ENCODE measurements around the gene ISLR.

The ISLR gene

DNA sequence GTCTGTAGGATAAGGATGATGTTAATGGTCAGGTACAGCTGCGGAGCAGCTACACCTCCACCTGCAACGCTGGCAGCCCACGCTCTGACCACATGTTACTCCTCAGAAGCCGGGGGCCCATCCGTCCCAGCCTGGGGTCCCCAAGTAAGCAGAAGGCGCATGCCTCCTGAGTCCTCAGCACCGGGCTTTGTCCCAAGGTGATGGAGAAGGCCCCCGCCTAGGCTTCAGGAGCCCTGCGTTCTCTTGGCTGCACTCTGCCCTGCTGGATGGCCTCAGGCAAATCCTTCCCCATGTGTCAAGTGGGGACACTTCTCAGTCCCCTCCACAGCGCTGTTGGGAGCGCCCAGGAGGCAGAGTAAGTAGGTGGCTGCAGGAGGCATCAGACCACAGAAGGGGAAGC is 14.7 kb downstream of the ISLR start:
- DNase-seq (ENCODE audit: low read depth), result no peak
- H3K4me3 ChIP-seq (ENCODE audit: low read depth, low read length), result no peak overlapping the region
- TF ChIP-seq POLR2A (IDR thresholded peaks at IDR 0.05; ENCODE audit: extremely low read depth, insufficient read length) (no peak), MYC (IDR thresholded peaks at IDR 0.05; ENCODE audit: low read depth, low read length) (no peak)
- TF ChIP-seq, protein P1, sequence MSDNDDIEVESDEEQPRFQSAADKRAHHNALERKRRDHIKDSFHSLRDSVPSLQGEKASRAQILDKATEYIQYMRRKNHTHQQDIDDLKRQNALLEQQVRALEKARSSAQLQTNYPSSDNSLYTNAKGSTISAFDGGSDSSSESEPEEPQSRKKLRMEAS (IDR thresholded peaks at IDR 0.05; ENCODE audit: low read depth, low read length), result no peak
- TF ChIP-seq, protein P2, sequence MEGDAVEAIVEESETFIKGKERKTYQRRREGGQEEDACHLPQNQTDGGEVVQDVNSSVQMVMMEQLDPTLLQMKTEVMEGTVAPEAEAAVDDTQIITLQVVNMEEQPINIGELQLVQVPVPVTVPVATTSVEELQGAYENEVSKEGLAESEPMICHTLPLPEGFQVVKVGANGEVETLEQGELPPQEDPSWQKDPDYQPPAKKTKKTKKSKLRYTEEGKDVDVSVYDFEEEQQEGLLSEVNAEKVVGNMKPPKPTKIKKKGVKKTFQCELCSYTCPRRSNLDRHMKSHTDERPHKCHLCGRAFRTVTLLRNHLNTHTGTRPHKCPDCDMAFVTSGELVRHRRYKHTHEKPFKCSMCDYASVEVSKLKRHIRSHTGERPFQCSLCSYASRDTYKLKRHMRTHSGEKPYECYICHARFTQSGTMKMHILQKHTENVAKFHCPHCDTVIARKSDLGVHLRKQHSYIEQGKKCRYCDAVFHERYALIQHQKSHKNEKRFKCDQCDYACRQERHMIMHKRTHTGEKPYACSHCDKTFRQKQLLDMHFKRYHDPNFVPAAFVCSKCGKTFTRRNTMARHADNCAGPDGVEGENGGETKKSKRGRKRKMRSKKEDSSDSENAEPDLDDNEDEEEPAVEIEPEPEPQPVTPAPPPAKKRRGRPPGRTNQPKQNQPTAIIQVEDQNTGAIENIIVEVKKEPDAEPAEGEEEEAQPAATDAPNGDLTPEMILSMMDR (IDR thresholded peaks at IDR 0.05; ENCODE audit: low read depth, low read length), result no peak

DNA sequence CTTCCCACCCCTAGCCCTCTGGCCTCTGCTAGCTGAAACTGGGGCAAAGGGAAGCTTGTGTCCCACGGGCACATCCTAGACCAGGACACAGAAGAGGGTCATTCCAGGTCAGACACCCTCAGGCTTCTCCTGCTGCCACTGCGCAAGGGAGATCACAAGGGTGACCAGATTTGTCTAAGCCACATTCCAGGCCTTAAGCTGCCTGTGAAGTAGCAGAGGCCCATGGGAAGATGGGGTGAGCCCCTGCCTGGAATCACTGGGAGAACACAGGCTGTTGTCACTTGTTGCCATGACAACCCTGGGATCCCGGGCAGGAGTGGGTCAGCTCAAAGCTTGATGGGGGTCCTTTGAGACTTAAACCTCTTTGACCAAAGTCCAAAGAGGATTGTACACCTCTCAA is 18.3 kb downstream of the ISLR start:
- no peak for DNase-seq (ENCODE audit: low read depth)
- no peak overlapping the region for H3K4me3 ChIP-seq (ENCODE audit: low read depth, low read length)
- no peak for TF ChIP-seq MYC (IDR thresholded peaks at IDR 0.05; ENCODE audit: low read depth, low read length)
- TF ChIP-seq, protein P1 (IDR thresholded peaks at IDR 0.05; ENCODE audit: low read depth, low read length), result no peak
- TF ChIP-seq, protein P2 (IDR thresholded peaks at IDR 0.05; ENCODE audit: low read depth, low read length), result no peak
- TF ChIP-seq POLR2A (IDR thresholded peaks at IDR 0.05; ENCODE audit: extremely low read depth, insufficient read length), result no peak

DNA sequence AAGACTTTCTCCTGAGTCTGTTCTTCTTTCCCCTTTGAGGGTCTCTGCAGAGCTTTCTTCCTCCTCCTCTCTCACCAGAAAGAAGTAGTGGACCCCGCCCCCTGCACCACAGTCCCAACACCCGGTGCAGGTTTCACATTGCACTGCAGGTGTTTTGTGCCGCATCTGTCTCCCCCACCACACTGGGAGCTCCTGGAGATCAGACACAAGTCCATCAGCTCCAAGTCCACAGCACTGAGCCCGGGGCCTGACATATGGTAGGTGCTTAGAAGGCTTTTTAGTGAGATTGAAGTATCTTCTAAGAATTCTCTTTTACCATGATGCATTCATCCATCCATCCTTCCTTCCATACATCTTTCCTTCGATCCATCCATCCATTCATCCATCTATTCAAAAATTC is 19.2 kb downstream of the ISLR start:
- H3K4me3 ChIP-seq (ENCODE audit: low read depth, low read length), result no peak overlapping the region
- no peak for DNase-seq (ENCODE audit: low read depth)
- TF ChIP-seq POLR2A (IDR thresholded peaks at IDR 0.05; ENCODE audit: extremely low read depth, insufficient read length) (no peak), MYC (IDR thresholded peaks at IDR 0.05; ENCODE audit: low read depth, low read length) (no peak)
- TF ChIP-seq, protein P1 (IDR thresholded peaks at IDR 0.05; ENCODE audit: low read depth, low read length), result no peak
- TF ChIP-seq, protein P2 (IDR thresholded peaks at IDR 0.05; ENCODE audit: low read depth, low read length), result no peak

DNA sequence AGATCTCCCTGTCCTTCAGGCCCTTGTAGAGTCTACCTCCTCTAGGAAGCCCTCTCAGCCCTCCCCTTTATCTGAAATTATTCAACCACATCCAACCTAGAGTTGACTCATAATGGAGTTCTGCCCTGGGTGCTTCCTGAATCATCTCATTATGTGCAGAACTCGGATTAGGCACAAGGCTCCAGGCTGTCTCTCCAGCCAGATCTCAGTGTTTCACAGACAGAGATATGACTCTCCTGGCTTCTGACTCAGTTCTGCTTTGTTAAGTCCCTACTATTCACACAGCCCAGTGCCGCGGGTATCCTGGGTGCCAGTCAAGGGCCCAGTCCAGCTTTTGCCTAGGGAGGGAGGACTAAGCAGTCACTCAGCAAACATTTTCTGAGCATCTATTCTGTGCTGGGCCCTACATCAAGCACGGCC is 19.8 kb downstream of the ISLR start:
- TF ChIP-seq MYC (IDR thresholded peaks at IDR 0.05; ENCODE audit: low read depth, low read length), result no peak
- TF ChIP-seq, protein P1 (IDR thresholded peaks at IDR 0.05; ENCODE audit: low read depth, low read length), result no peak
- no peak for TF ChIP-seq POLR2A (IDR thresholded peaks at IDR 0.05; ENCODE audit: extremely low read depth, insufficient read length)
- TF ChIP-seq, protein P2 (IDR thresholded peaks at IDR 0.05; ENCODE audit: low read depth, low read length), result no peak
- H3K4me3 ChIP-seq (ENCODE audit: low read depth, low read length), result no peak overlapping the region
- no peak for DNase-seq (ENCODE audit: low read depth)

DNA sequence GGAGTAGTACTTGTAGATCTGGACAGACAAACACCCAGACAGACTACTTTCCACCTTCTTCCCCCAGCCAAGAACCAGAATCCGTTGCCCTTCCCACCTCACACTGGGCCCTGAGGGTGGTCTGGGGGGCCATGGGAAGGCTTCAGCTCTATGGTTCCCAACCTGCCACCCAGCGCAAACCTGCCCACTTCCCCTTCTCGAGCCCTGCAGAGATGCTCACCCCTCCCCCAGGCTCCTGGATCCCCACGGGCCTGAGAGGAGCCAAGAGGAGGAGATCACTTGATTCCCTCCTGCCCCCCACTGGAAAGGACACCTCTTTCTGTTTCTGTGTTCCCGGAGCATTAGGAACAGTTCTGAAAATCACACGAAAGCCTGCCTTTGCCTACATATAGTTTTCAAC is 20.4 kb downstream of the ISLR start:
- H3K4me3 ChIP-seq (ENCODE audit: low read depth, low read length), result no peak overlapping the region
- TF ChIP-seq, protein P2 (IDR thresholded peaks at IDR 0.05; ENCODE audit: low read depth, low read length), result no peak
- TF ChIP-seq, protein P1 (IDR thresholded peaks at IDR 0.05; ENCODE audit: low read depth, low read length), result no peak
- no peak for TF ChIP-seq MYC (IDR thresholded peaks at IDR 0.05; ENCODE audit: low read depth, low read length)
- TF ChIP-seq POLR2A (IDR thresholded peaks at IDR 0.05; ENCODE audit: extremely low read depth, insufficient read length), result no peak
- no peak for DNase-seq (ENCODE audit: low read depth)

All from NB4 (cell line).